HG03060 (cell line): Measurements from ENCODE around the gene RANBP3L.
"Not testable (repeated sequence)": the region's sequence is repeated elsewhere in the genome, so short reads cannot be mapped to it uniquely, and the experiment has no call there.

Experiments
- ATAC-seq: cut with Tn5 transposase; IDR thresholded peaks from one replicate; pipeline ENCODE4 v1.9.1; 2021; ENCODE audit warnings: low read depth, moderate number of reproducible peaks; ENCODE audit not compliant: unreplicated experiment

The RANBP3L gene, protein sequence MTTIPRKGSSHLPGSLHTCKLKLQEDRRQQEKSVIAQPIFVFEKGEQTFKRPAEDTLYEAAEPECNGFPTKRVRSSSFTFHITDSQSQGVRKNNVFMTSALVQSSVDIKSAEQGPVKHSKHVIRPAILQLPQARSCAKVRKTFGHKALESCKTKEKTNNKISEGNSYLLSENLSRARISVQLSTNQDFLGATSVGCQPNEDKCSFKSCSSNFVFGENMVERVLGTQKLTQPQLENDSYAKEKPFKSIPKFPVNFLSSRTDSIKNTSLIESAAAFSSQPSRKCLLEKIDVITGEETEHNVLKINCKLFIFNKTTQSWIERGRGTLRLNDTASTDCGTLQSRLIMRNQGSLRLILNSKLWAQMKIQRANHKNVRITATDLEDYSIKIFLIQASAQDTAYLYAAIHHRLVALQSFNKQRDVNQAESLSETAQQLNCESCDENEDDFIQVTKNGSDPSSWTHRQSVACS

DNA sequence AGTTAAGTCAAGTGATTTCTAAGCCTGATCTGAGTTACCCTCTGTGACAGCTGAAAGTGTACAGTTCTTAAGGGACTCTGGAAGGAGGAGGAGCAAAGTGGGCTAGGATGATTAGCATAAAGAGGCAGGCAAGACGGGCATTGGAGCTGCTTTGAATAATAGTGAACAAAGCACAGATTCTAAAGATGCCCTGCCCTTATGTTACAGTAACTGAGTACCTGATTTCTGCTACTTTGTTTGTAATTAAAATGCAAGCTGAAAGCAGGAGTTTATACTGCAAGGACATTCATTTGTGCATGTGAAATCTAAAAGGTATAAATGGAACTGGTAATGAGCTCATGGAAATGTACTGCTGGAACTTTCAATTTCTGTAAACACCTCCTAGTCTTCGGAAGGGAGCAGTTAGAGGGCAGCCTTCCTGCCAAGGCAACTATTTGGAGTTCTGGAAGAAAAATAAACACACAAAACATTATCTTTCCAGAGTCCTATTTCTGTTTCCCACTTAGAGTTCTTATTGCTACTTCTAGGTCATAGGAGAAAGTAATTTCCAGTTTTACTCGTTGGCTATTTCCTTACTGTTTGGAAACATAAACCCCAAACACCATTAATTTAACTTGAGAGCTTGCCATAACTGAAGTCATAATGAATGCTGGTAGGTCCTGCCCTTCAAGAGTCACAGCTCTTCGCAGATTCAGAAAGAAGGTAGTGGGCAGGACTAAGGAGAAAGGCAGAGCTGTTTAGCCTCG lies at the start of gene RANBP3L:
Gene RANBP3L (minus strand): TSS at position 45 of the 746 bp plus-strand sequence. CDS start 486 bp downstream, outside the sequence.
- no peak for ATAC-seq

GRCh38 chr5:36346896-36347690 lies 45.4 kb upstream of the RANBP3L start:
- no peak for ATAC-seq

DNA sequence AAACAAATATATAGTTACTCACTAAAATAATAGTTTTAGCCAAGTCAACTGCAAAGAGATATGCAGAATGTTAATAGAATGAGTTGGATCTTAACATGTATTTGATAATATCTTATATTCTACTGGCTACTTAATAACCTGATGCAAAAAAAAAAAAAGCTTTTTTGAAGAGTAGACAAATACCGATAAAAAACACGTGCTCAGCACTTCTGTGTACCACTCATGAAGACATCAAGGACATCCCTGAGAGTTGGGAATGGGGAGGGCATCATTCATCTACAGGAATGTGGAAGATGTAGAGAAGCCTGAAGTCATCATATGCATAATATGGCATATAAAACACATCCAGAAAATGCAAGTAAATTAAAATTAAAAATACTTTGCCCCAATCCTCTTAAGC lies 43.2 kb upstream of the RANBP3L start:
- ATAC-seq: no peak

DNA sequence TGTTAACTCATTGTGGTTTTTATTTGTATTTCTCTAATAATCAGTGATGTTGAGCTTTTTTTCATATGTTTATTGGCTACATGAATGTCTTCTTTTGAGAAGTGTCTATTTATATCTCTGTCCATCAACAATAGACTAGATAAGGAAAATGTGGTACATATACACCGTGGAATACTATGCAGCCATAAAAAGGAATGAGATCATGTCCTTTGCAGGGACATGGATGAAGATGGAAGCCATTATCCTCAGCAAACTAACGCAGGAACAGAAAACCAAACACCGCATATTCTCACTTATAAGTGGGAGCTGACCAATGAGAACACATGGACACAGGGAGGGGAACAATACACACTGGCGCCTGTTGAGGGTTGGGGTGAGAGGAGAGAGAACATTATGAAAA lies 40.0 kb upstream of the RANBP3L start:
- ATAC-seq: not testable (repeated sequence)

DNA sequence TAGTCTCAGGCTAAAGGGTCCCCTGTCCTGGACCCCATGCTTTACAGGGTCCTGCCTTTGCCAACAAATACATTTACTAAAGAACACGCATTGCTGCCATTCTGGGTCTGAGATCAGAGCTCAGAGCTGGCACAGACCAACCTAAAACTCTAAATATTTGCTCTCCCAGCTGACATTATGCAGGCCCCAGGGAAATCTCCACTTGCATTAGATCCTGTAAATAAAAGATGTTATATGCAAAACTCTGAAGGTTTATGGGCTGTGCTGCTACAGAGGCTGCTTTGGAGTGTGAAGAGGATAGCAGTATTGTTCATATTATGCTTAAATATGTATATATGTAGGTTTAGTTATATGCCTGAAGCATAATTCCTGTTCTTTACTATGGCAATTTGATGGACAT lies 35.9 kb upstream of the RANBP3L start:
- ATAC-seq: no peak

GRCh38 chr5:36334315-36334714 lies 32.6 kb upstream of the RANBP3L start:
- no peak for ATAC-seq

DNA sequence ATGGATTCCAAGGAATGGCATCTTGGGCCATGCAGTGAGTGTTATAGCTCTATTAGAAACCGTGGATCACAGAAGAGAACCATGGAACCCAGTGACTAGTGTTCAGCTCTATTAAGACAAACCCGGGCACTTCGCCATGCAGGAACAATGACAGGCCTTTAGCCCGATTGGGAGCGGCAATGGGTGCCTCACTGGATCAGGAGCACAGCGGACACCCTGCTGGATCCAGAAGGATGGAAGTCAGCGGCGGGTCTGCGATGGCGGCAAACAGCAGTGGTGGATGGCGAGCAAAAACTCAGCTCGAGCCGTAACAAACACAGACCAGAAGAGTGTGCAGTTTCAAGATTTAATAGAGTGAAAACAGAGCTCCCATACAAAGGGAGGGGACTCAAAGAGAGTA lies 31.0 kb upstream of the RANBP3L start:
- ATAC-seq: not testable (repeated sequence)

DNA sequence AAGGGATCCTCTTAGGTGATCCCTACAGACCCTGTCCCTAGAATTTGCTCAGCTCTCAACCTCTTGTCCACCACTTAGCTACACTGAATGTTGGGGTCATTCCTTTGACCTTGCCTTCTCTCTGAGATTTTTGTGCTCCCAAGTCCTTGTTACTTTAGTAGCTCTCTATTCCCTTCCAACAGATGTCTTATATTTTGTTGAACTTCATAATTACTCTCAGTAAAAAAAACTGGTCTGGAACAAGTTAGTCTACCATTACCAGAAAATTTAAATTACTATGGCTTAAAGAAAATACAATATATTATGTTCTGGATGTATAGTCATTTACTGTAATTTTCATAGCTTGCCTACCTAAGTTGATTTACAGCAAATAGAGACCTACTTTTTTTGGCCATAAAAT lies 23.5 kb upstream of the RANBP3L start:
- ATAC-seq: no peak

- no peak for ATAC-seq
These were observed 22.5 kb upstream of the RANBP3L start for GRCh38 chr5:36323926-36324781.

DNA sequence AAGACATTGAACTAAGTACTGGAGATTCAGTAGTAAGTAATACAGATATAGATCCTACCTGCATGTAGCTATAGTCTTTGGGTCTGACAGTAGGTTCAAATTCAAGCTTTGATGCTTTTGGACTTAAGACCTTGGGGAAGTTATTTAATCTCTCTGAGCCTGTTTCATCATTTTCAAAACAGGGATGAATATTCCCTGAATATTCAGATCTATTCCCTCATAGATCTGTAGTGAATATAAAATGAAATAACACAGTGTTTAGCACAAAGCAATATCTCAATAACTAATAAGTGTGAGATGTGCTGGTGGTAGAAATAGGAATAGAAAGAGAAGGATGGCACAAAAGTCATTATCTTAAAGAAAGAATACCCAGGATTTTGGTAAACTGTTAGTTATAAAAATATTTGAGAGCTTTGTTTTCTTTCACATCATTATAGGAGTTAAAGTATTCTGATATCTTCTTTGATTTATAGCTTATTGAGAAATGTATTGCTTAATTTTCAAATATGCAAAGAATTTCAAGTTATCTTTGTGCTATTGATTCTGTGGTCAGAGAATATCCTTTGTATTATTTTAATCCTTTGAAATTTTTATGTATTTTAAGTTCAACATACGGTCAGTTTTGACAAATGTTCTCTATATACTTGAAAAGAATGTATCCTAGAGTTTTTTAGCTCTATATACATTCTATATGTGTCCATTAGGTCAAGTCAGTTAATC lies 11.4 kb upstream of the RANBP3L start:
- no peak for ATAC-seq

GRCh38 chr5:36311956-36312355 lies 10.3 kb upstream of the RANBP3L start:
- ATAC-seq: no peak

DNA sequence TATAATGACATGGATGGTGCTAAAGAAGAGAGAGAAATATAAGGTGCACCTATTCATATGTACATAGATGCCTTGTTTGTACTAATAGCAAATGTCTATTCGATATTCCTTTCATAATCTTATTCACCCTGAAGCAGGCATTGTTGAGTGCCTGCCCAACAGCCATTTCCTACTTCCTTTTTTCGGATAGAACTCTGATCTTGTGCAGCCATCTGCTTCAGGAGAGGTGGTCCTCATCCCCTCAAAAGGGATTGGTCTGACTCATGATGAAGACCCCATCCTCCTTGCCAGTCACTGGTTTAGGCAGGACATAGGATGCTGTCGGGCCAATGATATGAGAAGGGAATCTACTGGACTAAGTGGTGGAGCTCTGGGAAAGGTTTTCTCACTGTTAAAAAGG lies 8.4 kb upstream of the RANBP3L start:
- ATAC-seq: no peak

- no peak for ATAC-seq
These were observed 4.0 kb upstream of the RANBP3L start for GRCh38 chr5:36305571-36306326.

GRCh38 chr5:36304095-36304805 lies 2.5 kb upstream of the RANBP3L start:
- no peak for ATAC-seq

DNA sequence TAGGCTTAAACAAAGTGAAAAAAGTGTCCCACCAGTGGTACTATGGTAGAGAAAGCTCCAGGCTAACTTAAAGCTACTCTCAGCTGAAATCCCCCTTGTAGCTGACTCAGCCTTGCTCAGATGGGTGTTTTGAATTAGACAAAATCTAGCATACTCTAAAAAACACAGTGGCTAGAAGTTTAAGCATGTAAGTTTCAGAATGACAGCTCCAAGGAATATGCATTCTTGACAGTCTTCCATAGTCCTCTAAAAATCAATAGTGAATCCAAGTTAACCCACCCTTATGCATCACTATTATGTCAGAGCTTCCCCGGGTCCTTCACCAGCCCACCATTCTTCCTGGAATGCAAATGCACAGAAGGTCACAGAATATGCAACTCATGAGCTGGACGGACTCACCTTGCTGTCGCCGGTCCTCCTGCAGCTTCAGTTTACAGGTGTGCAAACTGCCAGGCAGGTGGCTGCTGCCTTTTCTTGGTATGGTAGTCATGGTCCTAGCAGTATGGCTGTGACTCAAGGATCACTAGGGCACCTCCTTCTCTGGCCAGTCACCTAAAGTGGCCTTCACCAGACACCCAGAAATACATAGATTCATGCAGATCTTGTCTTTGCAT lies 668 bp downstream of the RANBP3L start:
- no peak for ATAC-seq

DNA sequence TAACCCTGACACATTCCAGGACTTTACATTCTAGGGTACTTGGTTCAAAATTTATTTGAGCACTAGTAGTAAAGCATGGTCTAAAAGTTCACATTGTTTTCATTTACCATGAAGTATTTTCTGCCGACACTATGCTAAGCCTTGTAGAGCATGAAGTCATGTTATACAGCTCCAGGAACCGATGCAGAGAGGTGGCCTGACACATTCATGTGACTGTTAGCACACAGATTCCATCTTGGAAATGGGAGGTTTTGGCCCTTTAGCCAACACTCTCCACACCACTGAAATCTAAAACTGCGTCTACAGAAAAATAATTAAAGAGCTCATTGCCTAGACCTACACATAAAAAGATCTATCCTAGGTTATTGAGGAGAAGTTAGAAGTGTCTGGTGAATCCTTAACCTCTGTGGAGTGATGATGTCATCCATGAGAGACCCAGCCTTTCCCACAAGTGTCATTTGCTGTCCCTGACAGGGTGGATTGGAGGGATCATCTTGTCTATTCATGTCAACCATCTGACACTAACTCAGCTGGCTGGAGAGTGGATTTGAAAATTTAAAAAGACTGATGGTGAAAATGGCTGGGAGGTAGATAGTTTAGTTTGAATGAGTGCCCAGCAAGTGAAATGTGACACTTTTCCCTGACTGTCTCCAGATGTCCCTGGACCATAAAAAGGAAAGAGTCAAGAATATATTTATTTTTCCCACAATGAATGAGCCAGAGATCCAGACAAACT lies 1.3 kb downstream of the RANBP3L start:
- no peak for ATAC-seq

- ATAC-seq: no peak
These were observed 3.1 kb downstream of the RANBP3L start for GRCh38 chr5:36298552-36298951.
